Measurements from ENCODE around the gene HSPB9.

HSPB9 gene

GRCh38 chr17:42101513-42102292 is 20.9 kb upstream of the HSPB9 start:
- DNase-seq (ENCODE audit: low read depth) = peak; percentile 59

GRCh38 chr17:42103221-42103954 is 19.2 kb upstream of the HSPB9 start:
- DNase-seq (ENCODE audit: low read depth) = no peak

- DNase-seq (ENCODE audit: low read depth) = no peak
Measured at GRCh38 chr17:42104264-42104663, 18.3 kb upstream of the HSPB9 start.

GRCh38 chr17:42106009-42106408 is 16.6 kb upstream of the HSPB9 start:
- no peak for DNase-seq (ENCODE audit: low read depth)

- no peak for DNase-seq (ENCODE audit: low read depth)
Measured at GRCh38 chr17:42107124-42107523, 15.5 kb upstream of the HSPB9 start.

GRCh38 chr17:42107597-42108576 is 14.7 kb upstream of the HSPB9 start:
- peak; percentile 64 for DNase-seq (ENCODE audit: low read depth)

GRCh38 chr17:42109086-42109485 is 13.5 kb upstream of the HSPB9 start:
- DNase-seq (ENCODE audit: low read depth) = no peak

GRCh38 chr17:42110301-42111264 is 12.0 kb upstream of the HSPB9 start:
- no peak for DNase-seq (ENCODE audit: low read depth)

- no peak for DNase-seq (ENCODE audit: low read depth)
Measured at GRCh38 chr17:42111265-42111636, 11.4 kb upstream of the HSPB9 start.

- peak; percentile 33 for DNase-seq (ENCODE audit: low read depth)
Measured at GRCh38 chr17:42111871-42112551, 10.6 kb upstream of the HSPB9 start.

GRCh38 chr17:42112552-42113176 is 9.9 kb upstream of the HSPB9 start, which contains the start of gene DHX58:
DHX58 (minus strand) TSS chr17:42112714; CDS start chr17:42111892, 822 bp downstream.
- DNase-seq (ENCODE audit: low read depth) = peak; percentile 89

- no peak for DNase-seq (ENCODE audit: low read depth)
Measured at GRCh38 chr17:42113293-42114069, 9.1 kb upstream of the HSPB9 start.

- no peak for DNase-seq (ENCODE audit: low read depth)
Measured at GRCh38 chr17:42114118-42114517, 8.5 kb upstream of the HSPB9 start.

- peak; percentile 72 for DNase-seq (ENCODE audit: low read depth)
Measured at GRCh38 chr17:42116705-42117396, 5.8 kb upstream of the HSPB9 start.

- no peak for DNase-seq (ENCODE audit: low read depth)
Measured at GRCh38 chr17:42117397-42118125, 5.0 kb upstream of the HSPB9 start.

- no peak for DNase-seq (ENCODE audit: low read depth)
Measured at GRCh38 chr17:42118126-42118510, 4.5 kb upstream of the HSPB9 start.

- DNase-seq (ENCODE audit: low read depth) = no peak
Measured at GRCh38 chr17:42118545-42118944, 4.1 kb upstream of the HSPB9 start.

GRCh38 chr17:42119301-42119700 is 3.3 kb upstream of the HSPB9 start:
- no peak for DNase-seq (ENCODE audit: low read depth)

Measured in amniotic epithelial cell (primary cell).